Hepatocyte (in vitro differentiated cells): Measurements from ENCODE around the gene AP5S1. TPM values are rescaled to one million over a fixed set of nuclear protein-coding genes. Genes with fewer than 3 reads are reported as not detected.

ENCODE experiments used
- DNase-seq: peaks from one replicate; pipeline ENCODE4 v3.0.0-alpha.2; 2016; ENCODE audit warnings: low spot score
- H2AFZ ChIP-seq: fragments of 200-600 bp; sonication (generic); 2 replicates; pipeline ENCODE4 v1.6.0; 2016; ENCODE audit warnings: antibody characterized with exemption, mild to moderate bottlenecking
- H3K27ac ChIP-seq: fragments of 200-600 bp; sonication (generic); 2 replicates; pipeline ENCODE4 v1.5.1; 2016; ENCODE audit warnings: mild to moderate bottlenecking
- H3K27me3 ChIP-seq: fragments of 200-600 bp; sonication (generic); 2 replicates; pipeline ENCODE4 v1.6.1; 2016
- H3K36me3 ChIP-seq: fragments of 200-600 bp; sonication (generic); replicated peaks from 2 replicates; pipeline ENCODE4 v1.5.1; 2016; ENCODE audit warnings: low read depth; ENCODE audit not compliant: insufficient read depth
- H3K4me1 ChIP-seq: fragments of 200-600 bp; sonication (generic); 2 replicates; pipeline ENCODE4 v1.5.1; 2016; ENCODE audit warnings: mild to moderate bottlenecking, moderate library complexity; ENCODE audit not compliant: insufficient read depth
- H3K4me2 ChIP-seq: fragments of 200-600 bp; sonication (generic); 2 replicates; pipeline ENCODE4 v1.6.0; 2016
- H3K4me3 ChIP-seq: fragments of 200-600 bp; sonication (generic); 2 replicates; pipeline ENCODE4 v1.5.1; 2016; ENCODE audit warnings: mild to moderate bottlenecking
- H3K79me2 ChIP-seq: fragments of 200-600 bp; sonication (generic); 2 replicates; pipeline ENCODE4 v1.6.0; 2017; ENCODE audit warnings: mild to moderate bottlenecking
- H3K9me2 ChIP-seq: fragments of 200-600 bp; sonication (generic); replicated peaks from 2 replicates; pipeline ENCODE4 v1.6.0; 2017; ENCODE audit warnings: mild to moderate bottlenecking; ENCODE audit not compliant: insufficient read depth
- H3K9me3 ChIP-seq: fragments of 200-600 bp; sonication (generic); 2 replicates; pipeline ENCODE4 v1.5.1; 2016; ENCODE audit warnings: low read depth, mild to moderate bottlenecking
- H4K20me1 ChIP-seq: fragments of 200-600 bp; sonication (generic); 2 replicates; pipeline ENCODE4 v1.6.0; 2016; ENCODE audit warnings: mild to moderate bottlenecking; ENCODE audit not compliant: insufficient read depth, poor library complexity, severe bottlenecking
- CTCF ChIP-seq: fragments of 200-600 bp; sonication (generic); IDR thresholded peaks from 2 replicates; pipeline ENCODE4 v1.5.1; 2016; ENCODE audit warnings: antibody characterized with exemption, mild to moderate bottlenecking; ENCODE audit not compliant: poor library complexity
- EZH2 ChIP-seq: fragments of 200-600 bp; sonication (generic); IDR thresholded peaks from 2 replicates; pipeline ENCODE4 v1.6.1; 2016; ENCODE audit warnings: antibody characterized with exemption, mild to moderate bottlenecking, borderline replicate concordance
- EZH2phosphoT487 ChIP-seq: fragments of 200-600 bp; sonication (generic); IDR thresholded peaks from one replicate; pipeline ENCODE4 v1.6.1; 2018; ENCODE audit warnings: antibody characterized with exemption, mild to moderate bottlenecking, low read depth, moderate library complexity; ENCODE audit not compliant: unreplicated experiment, severe bottlenecking
- WGBS: methylation state at CpG from one replicate; pipeline ENCODE4 v1.1.6; 2016; ENCODE audit warnings: low lambda C conversion rate; ENCODE audit errors: missing lambda C conversion rate; 5-methylcytosine and 5-hydroxymethylcytosine counted together
- polyA plus RNA-seq: library from polyadenylated mRNA; unstranded; fragments of >200 nt; fragmentation: Nextera tagmentation; extraction: Ambion mirVana; gene quantifications from 2 replicates; pipeline ENCODE4 v1.2.1, GENCODE V29; 2016
- total RNA-seq: library from RNA; depleted of rRNA; stranded (reverse); fragments of >200 nt; gene quantifications from 2 replicates; pipeline ENCODE4 v1.2.3, GENCODE V29; 2014

The AP5S1 gene
- total and polyA plus RNA-seq, 2 experiments from 2014 or later, result 13.8 to 21.8 TPM

- H3K4me3 ChIP-seq, result peak overlapping the region; percentile 26
- peak overlapping the region; percentile 90 for H3K4me2 ChIP-seq
- no peaks in the 10 kb centered on the region for H3K9me3 ChIP-seq
- peak overlapping the region; percentile 79 for H3K27ac ChIP-seq
- TF ChIP-seq EZH2, result no peak
- TF ChIP-seq CTCF, result no peak
- TF ChIP-seq EZH2phosphoT487, result no peak
- peaks cover 22% of the 10 kb centered on the region for H3K79me2 ChIP-seq
- no peaks in the 10 kb centered on the region for H3K27me3 ChIP-seq
- DNase-seq, result no peak
- WGBS, result 12% methylated on average over 31 of the region's 33 CpGs
- H2AFZ ChIP-seq, result no peak overlapping the region
- peaks cover 33% of the 10 kb centered on the region for H3K4me1 ChIP-seq
- H4K20me1 ChIP-seq, result no peaks in the 10 kb centered on the region
- H3K9me2 ChIP-seq, result no peaks in the 10 kb centered on the region
- H3K36me3 ChIP-seq, result no peaks in the 10 kb centered on the region
These were observed 23.7 kb upstream of the AP5S1 start for GRCh38 chr20:3796477-3797225.

- DNase-seq, result no peak
- Histone ChIP-seq H2AFZ (no peak overlapping the region), H3K27ac (peak overlapping the region; percentile 79), H3K4me3 (no peak overlapping the region), H3K9me2 (no peaks in the 10 kb centered on the region), H3K9me3 (no peaks in the 10 kb centered on the region), H3K36me3 (no peaks in the 10 kb centered on the region), H3K27me3 (no peaks in the 10 kb centered on the region), H3K79me2 (peaks cover 22% of the 10 kb centered on the region), H4K20me1 (no peaks in the 10 kb centered on the region), H3K4me1 (peaks cover 33% of the 10 kb centered on the region), H3K4me2 (peak overlapping the region; percentile 90)
- TF ChIP-seq EZH2 (no peak), CTCF (no peak), EZH2phosphoT487 (no peak)
- 60% methylated on average over 5 of the region's 5 CpGs for WGBS
These were observed 23.2 kb upstream of the AP5S1 start for GRCh38 chr20:3797226-3797545.

DNA sequence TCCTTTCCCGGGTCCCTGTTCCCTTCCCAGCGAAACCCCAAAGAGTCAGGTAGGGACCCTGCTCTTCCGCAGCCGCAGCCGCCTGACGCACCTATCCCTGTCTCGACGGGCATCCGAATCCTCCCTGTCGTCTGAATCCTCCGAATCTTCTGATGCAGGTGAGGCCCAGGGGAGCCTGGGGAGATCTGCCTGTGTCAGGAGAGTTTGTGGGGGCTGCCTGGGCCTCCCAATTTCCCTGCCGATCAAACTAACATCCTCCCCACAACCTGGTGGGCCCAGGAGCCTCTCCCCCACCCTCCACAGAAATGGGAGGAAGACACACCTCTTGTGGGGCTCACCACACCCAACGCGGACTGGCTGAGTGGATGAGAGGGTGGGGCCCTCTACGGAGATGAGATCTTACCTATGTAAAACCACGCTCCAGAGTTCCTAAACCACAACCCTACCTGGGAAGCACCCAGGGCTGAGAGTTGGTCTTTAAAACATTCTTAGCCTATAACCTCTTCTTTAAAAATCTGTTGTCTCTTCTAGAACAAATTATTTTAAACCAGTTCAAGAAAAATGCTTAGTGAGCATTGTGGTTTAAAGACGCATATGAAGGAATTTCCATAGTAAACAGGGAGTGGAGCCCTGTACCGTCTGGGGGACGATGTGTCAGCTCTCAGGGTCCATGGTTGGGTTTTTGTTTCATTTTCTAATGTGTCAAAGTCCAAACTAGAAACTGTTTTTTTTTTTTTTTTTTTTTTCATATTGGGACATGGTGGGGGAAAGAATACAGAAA, 22.6 kb upstream of the AP5S1 start:
- H3K9me3 ChIP-seq, result no peaks in the 10 kb centered on the region
- H3K27me3 ChIP-seq, result no peaks in the 10 kb centered on the region
- H3K4me2 ChIP-seq, result peak overlapping the region; percentile 90
- no peaks in the 10 kb centered on the region for H3K36me3 ChIP-seq
- H3K9me2 ChIP-seq, result no peaks in the 10 kb centered on the region
- H3K4me3 ChIP-seq, result no peak overlapping the region
- H2AFZ ChIP-seq, result no peak overlapping the region
- peaks cover 33% of the 10 kb centered on the region for H3K4me1 ChIP-seq
- TF ChIP-seq EZH2phosphoT487, result no peak
- TF ChIP-seq EZH2, result no peak
- TF ChIP-seq CTCF, result no peak
- no peaks in the 10 kb centered on the region for H4K20me1 ChIP-seq
- peaks cover 22% of the 10 kb centered on the region for H3K79me2 ChIP-seq
- 70% methylated on average over 19 of the region's 19 CpGs for WGBS
- DNase-seq, result no peak
- peak overlapping the region; percentile 79 for H3K27ac ChIP-seq
